GM19035 (cell line): ENCODE data around the gene ABTB2.

Experiments
- ATAC-seq: cut with Tn5 transposase; IDR thresholded peaks from one replicate; pipeline ENCODE4 v1.9.1; 2021; ENCODE audit not compliant: unreplicated experiment

Gene ABTB2

DNA sequence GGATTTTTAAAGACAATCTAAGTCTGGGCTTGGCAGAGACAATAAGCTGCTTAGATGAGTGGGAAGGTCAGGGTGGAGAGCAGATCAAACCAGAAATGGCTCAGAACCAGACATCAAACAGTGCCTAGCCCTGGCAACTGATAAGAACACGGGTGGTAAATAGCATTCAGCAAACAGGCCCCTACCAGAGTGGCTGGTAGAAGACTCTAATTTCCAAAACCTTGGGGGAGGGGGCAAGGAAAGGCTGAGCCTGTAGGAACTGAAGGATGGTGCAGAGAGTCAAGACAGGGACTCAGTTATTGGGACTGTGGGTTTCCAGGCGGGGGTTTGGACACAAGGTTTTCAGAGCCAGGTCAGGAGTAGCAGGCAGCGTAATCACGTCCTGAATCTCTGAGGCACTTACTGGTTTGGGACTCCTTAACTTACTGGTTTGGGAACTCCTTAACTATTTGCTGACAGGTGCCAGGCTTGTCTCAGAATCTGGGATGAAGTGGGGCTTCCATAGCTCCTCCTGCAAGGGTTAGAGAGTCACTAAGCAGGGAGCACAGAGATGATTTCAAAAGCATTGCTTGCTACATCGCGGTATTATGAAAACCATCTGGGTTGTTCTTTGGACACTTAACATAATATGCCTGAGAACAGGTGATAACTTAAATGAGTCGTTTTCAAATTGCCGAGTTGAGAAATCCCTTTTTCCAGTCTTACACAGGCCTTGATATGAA is 5.7 kb upstream of the ABTB2 start:
- no peak for ATAC-seq

DNA sequence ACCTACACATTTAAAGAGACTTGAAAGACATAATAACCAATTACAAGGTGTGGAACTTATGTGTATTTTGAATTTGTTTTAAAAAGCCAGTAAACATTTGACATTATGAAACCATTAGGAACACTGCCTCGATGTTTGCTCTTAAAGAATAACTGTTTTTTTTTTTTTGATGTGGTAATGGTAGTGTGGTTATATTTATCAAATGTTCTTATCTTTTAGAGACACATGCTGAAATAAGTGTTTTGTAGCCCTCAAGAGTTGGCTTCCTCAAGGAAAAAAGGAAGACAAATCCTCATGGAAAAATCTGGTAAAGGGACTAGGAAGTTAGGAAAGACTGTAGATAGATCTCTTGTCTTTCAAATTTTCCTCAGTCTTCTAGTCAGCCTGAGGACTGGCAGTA is 2.2 kb upstream of the ABTB2 start:
- ATAC-seq, result no peak

DNA sequence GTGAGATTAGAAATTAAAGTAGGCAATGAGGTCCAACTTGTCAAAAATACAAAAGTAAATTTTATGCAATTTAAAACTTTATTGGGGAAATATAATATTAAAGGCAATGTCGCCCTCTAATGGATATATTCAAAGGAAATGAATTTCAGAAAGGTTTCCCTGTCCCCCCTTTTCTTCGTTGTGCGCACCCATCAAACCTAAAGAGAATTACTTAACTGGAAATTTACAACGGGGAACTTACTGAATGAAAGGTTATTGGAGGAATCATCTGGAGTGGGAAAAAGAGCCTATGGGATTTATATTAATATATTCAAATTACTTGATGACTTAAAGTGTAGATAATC is 1.7 kb upstream of the ABTB2 start:
- no peak for ATAC-seq

DNA sequence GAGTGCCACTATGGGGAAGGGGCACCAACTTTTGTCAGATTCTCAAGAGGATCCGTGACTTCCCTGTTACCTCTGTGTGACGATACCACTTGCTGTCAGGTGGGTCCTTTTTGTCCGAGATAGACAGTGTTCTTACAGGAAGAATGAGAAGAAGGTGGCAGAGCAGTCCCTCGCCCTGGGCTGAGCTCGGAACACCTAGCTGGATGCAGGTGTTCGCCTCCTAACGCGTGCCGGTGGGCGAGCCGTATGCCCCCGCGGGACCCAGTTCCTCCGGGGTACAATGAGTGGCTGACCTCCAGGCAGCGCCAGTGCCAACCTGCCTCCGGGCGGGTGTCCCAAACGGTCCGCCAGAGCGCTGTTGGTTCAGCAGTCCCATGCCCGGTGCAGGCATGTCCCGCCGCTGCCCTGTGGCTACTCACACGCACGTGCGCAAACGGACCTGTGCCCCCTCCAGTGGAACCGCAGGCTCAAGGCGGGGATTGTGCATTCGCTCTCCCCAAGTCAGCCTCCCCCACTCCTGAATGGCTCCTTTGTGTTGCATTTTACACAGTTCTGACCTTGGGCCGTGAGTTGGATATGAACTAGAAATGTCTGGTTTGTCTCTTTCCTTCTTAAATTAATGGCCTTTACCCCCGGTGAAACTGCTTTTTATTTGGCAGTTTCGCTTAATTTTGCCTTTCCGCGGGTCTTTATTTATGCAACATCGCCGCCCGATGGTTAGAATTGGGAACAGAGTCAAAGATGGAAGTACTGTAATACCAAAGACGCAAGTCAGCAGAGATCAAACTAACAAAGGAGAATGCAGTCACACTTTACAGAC is 1.1 kb upstream of the ABTB2 start:
- no peak for ATAC-seq

DNA sequence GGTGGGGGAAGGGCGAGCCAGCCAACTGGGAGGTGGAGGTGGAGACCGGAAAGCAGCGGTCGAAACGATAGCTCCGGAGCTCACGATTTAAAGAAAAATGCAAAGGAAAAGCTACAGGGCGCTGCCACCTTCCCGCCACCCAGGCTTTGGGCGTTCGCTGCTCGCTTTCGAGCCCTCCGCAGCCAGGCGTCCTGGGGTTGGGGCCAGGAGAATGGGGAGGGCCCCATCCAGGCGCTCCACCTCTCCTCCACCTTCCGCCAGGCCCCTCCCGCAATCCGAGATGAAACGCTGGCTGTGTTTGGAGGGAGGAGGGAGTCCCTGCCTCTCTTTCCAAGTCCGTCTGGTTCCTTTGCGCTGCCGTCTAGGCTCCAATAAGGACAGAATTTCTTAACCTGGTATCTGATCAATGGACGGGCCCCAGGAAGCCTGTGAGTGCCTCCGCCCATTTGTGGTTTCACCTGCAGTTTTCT is 483 bp upstream of the ABTB2 start:
- no peak for ATAC-seq

DNA sequence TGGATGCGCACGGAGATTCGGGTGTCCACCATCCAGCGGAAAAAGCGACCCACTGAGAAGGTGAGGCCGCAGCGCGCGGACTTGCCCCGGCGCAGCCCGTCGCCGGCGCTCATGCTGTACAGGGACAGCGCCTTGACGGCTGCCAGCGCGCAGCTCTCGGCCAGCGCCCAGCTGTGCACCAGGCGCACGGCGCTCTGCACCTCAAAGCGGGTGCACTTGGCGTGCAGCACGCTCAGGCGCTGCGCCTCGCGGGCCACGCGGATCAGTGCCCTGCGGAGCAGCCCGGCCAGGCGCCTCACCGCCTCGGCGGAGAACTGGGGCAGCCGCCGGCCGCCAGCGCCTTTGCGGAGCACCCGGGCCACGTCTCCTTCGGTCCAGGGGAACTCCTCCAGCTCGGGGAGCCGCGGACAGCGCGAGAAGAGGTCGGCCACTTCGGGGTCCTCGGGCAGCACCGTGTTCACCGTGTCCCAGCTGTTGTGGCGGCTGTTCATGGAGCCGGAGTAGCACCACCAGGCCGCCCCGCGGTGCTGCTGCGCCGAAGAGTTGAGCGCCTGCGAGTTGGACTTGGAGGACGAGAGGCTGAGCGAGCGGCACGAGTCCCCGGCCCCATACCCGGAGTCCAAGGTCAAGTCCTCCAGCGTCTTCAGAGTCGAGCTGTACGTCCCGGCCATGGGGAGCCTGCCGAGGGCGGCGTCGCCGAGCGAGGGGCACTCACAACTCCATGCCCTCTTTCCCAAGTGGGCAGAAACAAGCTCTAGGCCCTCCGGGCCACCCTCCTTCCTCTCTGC is 703 bp downstream of the ABTB2 start:
- ATAC-seq, result peak; percentile 29

DNA sequence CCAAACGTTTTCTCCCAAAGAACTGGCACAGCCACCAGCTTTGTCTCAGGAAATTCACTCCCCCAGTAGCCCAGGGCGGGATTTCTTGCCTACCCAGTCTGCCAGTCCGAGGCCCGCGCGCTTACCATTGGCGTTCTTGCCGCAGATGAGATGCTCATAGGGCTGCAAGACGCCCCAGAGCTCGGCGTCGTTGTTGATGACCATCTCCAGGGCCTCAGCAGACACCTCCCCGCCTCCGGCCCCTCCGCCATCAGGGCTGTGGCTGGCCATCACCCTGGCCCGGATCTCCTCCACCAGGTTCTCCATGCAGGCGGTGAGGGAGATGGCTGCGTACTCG is 1.3 kb downstream of the ABTB2 start:
- ATAC-seq, result no peak

DNA sequence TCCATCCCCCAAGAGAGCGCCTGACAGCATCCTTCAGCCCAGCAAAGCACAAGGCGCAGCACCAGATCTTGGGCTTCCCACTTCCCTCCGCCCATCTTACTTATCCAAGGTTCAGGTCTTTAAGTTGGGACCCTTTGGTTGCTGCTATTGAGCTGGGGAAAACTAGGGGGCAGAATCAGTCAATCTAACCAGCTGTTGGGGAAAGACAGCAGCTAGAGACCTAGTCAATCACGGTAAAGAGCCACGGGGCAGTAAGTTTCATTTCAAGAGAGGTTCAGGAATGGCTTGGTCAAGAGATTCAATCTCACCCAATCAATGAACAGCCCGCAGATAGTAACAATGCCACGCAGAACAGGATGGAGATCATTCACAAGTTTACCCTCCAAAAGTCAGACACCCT is 1.7 kb downstream of the ABTB2 start:
- ATAC-seq, result no peak

DNA sequence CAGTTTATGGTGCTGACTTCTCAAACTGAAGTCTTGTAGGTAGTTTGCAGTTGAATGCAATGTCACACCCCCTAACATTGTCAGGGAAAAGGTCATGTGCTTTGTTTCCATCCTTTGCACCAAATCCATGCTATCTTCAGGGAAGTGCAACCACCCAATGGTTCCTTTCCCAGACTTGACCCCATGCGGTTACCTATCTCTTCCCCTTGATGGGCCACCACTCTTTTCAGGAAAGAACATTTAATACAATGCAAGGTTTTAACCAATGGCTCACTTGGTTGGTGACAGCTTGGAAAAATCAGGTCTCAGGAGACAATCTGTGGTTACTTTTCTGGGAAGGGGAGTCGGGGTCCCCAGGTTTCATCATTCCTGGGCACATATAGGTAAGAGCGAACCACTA is 2.1 kb downstream of the ABTB2 start:
- ATAC-seq, result no peak

DNA sequence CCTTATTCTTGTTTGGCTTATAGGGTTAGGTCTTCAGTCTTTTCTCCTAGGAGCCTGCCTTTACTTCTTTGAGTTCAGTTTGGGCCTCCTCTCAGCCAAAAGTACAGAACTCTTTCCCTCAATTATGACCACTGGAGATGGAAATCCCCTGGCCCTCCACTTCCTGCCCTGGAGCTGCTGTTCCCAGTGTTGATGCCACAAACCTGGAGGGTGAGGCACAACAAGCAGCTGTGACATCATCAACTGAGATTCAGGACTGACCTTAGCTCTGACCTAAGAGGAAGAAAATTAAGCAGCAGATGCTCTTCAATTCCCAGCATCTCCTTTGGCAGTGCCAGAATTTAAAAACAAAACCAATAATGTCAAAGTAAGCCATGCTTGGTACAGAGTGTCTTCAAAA is 3.0 kb downstream of the ABTB2 start:
- ATAC-seq, result no peak

DNA sequence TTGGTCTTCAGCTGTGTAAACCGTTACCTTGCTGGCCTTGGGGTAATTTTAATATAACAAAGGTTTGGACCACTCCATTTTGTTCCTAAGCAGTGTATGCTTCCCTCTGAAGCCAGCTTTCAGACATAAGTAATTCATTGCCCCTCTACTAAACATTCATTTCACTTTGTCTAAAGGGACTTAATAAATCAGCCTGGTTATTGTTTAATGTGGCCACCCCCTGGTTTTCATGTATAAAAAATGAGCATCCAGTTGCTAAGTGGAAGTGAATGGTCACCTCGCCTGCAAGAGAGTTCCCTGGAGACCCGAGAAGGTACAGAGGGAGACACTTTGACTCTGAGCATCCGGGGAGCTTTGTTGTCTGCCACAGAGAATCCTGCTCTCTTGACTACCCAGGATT is 3.9 kb downstream of the ABTB2 start:
- no peak for ATAC-seq

DNA sequence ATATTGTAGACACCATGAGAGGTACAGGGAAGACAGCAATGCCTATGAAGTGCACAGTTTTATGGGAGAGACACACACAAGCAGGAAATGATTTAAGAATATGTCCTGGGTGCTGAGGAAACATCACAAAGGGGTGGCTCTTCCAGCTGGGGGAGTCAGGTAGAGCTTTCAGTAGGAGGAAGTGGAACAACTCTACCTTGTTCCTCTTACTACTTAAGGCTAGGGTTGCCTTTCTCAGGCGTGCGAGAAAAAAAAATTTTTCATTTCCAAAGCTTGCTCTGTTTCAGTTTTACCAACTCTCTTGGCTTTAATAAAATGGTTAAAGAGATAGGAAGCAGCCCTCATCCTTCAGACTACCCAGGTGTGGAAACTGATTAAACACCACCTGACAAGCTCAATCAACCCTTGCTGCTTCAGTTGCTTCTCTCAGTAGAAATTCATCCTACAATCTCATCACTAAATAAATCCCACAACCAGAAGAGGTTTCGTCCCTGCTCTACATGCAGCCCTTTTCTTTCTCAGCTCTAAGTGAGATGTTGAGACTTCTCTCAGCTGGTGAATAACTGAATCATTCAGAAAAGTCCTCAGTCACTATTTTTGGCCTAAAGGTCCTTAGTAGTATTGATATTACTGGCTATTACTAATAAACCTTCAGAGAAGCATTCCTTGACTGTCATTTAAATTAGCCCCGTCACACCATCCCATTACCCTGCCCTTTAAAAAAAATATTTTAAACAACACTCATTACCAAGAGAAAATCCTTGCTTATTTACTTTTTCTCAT is 5.9 kb downstream of the ABTB2 start:
- no peak for ATAC-seq

DNA sequence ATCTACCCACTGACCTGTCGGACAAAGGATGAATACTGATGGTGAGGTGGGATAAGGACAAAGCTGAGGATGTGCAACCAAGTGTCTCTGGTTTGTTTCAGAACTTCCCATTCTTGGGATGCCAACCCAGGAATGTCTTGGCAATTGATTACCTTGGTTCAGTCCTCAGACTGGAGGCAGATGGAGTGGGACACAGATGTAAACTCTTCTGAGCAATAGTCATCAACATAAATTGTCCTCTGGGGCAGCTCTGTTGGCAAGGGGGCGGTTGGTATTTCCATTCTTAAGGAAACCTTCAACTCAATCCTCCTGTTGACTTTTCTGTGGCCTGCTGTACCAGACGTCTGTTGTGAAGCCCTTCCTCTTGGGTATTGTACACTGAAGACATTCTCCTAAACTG is 6.8 kb downstream of the ABTB2 start:
- no peak for ATAC-seq

DNA sequence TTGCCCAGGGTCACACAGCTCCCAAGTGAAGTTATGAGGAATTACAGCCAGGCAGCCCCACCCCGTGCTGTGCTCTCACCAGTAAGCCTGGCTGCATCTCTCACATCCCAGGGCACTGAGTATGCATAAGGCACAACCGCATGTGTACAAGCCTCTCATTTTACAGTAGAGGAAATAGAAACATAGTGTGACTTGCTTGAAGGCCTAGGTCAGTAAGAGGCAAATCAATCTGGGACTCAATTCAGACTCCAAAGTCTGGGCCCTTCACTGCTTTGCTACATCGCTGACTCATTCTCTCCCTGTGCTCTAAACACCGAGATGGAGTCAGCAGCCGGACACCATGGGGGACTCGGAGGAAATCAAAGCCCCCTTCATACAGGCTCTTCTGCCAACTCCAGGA is 7.9 kb downstream of the ABTB2 start:
- no peak for ATAC-seq

DNA sequence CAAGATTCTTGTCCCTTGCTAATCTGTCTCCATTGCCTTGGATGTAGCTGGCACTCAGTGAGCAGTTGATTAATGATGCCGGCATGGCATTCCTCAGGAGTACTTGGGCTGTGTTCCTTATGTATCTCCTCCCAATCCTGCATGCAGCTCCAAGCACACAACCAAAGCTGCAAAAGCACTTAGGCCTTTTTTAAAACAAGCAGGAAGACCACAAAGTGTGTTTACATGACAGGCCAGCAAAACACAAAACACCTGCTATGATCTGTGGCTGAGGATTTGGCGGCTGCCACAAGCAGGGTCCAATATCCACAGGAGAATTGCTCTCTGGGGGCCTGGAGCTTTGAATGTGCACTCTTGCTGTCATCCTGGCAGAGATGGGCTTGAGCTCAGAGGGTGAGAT is 8.9 kb downstream of the ABTB2 start:
- no peak for ATAC-seq

DNA sequence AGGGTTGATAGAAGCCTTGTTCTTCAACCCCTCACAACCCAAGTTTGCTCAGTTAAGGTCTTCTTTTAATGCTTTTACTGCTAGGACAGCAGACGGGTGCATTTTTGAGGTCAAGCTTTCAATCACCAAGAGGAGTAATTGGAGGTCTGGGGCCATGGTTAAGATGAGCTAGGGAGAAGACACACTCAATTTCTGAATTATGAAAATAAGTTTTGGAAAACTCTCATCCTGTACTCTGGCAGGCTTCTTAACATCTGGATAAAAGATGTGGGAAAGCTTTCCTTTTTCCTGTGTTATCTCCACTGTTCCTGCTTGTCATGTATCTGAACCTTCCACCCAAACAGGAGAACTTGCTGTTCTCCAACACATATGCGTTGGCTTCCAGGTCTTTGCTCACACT is 9.7 kb downstream of the ABTB2 start:
- no peak for ATAC-seq

DNA sequence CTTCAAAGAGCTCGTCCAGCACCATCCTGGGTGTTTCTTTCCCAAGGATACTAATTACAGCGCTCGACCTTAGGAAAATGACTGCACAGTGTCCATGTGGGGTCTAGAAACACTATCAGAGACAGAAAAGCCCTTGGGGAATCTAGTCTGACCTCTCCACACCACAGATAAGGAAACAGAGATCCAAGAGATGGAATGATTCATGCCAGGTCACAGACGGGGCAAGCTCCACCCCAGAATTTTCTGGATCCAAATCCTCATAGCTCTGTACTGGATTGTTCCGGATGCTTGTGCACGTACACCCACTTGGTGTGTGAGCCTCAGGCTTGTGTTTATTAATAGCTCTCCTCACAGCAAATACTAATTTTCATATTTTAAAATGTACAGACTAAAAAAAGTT is 11.3 kb downstream of the ABTB2 start:
- ATAC-seq, result no peak

DNA sequence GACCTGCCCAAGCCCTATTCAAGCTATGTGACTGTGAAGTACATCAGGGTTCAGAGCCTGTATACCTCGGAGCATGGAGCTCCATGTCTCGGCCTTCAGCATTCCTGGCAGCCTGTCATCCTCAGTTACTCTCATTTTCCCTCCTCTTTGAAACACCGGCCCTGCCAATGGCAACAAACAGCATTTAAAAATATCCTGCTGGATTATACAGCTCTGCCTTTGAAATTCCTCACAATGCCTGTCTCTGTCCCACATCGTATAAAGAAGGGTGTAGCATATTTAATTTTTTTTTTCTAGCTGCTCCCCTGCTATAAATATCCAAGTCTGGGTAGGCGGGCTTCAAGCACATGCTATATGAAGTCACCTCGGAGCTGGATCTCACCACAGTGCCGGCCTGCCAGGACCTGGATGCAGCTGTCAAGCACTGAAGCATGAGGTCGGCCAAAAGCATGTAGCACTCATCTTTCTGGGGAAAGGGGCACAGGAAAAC is 11.8 kb downstream of the ABTB2 start:
- ATAC-seq, result no peak

DNA sequence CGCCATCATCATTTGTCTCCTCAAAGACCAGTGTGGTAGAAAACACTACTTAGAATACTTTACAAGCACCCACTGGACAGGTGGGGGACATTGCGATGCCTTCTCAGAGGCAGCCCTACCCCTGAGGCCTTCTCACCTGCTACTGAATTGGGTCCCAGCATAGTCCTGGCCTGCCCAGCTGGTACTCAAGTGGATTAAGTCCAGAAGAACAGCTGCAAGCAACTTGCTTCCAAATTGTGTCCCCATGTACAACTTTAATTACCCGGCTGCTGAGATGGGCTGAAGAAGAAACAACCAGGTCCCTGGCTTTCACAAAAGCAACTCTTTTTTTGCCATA is 12.3 kb downstream of the ABTB2 start:
- ATAC-seq, result no peak

DNA sequence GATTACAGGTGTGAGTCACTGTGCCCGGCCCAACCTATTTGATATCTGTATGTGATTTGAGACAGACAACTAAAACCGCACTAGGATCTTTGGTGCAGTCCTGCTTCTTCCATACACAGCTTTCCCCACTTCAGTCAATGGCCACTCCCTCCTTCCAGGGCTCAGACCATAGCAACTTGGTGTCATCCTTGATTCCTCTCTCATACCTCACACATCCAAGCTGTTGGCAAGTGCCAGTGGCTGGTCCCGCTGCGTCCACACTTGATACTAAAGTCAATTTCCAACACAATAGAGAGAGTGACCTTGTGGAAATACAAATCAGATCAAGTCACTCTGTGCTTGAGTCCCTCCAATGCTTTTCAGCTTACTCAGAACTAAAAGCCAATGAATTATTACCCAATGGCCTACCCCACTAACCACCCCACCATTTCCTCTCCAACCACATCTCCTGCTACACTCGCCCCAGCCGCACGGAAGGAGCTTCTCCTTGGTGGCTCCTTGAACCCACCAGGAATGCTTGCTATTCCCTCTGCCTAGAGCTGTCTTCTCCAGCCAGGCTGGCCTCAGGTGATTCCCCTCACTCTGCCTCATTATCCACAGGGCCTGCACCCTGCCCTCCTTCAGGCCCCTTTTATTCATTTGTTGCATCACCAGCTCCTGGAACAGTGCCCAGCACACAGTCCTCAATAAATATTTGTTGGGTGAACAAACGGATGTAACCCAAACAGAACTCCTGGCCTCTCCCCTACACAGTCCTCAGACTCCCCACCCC is 12.9 kb downstream of the ABTB2 start:
- no peak for ATAC-seq

DNA sequence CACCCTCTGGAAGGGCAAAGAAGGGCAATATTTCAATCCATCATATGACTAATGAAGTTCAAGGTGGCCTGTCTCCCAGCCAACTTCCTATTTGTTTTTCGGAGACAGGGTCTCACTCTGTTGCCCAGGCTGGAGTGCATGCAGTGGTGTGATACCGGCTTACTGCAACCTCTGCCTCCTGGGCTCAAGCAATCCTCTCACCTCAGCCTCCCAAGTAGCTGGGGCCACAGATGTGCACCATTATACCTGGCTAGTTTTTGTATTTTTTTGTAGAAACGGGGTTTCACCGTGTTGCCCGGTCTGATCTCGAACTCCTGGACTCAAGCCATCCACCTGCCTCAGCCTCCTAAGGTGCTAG is 13.4 kb downstream of the ABTB2 start:
- no peak for ATAC-seq
